Erythroblast (primary cell): ENCODE results near the gene CELA2B.
"Not testable (repeated sequence)": the region's sequence is repeated elsewhere in the genome, so short reads cannot be mapped to it uniquely, and the experiment has no call there.

Experiments
- DNase-seq, 2 experiments: peaks; one replicate each; lab custom pipeline; 2025; lab: John Stamatoyannopoulos, UW
- GATA1 ChIP-seq: IDR thresholded peaks from 2 replicates; pipeline ENCODE4 v1.6.1; 2011; ENCODE audit warnings: low read depth, mild to moderate bottlenecking, control low read depth, low read length, moderate library complexity
- POLR2A ChIP-seq: IDR thresholded peaks from 2 replicates; pipeline ENCODE4 v1.6.1; 2011; ENCODE audit warnings: mild to moderate bottlenecking, low read length

CELA2B gene

DNA sequence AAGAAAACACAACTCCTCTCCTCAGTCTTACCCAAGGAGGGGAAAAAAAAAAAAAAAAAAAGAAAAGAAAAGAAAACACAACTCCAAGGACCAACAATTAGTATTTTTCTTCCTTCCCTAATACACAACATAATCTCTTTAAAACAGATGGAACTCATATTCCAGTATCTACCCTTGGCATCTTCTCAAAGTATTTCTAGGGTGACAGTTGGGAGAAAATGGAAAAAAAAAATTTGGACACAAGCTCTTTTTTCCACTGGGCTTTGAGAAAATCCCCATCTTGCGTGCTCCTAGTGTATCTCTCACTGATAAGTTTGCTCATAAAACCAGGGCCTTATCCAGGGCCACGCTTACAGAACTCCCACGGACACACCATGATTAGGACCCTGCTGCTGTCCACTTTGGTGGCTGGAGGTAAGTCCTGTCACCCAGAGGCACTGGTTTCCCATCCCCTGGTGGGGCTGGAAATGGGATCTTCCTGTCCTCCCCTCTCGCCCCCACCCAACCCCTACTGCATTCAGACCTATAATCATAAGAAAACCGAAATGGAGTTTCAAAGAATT, at the start of gene CELA2B:
Gene CELA2B, plus strand, starts transcription at position 353 of the 563 bp plus-strand sequence. Its CDS starts 22 bp downstream, at position 375.
- DNase-seq, result no peak
- TF ChIP-seq POLR2A, result no peak
- TF ChIP-seq GATA1, result no peak

DNA sequence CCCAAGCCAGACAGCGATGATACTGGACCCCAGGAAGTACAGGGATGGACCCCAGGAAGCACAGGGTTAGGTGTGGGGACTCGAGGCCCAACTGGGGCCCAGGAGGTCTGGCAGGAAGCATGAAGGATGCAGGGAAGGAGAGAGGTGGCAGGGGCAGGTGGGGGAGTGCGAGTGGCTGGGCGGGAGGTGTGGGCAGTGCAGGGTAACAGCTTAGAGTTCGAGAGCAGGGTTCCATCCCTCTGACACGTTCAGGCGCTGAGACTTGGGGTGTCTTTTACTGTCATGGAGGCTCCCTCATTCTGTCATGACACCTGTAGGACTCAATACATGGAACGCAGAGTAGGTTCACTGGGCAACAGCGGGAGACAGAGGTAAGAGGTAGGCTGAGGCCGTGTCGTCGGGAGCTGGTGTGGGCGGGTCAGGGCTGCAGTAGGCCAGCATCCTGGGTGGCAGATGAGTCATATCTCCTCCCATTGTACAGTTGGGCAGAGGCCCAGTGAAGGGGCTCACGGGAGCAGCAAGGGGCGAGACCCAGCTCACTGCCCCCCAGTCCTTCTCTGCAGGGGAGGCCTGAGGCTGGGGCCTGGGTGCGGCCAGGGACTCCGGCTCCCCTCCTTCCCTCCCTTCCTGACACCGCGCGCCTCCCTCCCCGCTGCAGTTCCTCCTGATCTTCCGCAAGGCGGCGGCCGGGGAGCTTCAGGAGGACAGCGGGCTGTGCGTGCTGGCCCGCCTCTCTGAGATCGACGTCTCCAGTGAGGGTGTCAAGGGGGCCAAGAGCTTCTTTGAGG, 49.2 kb upstream of the CELA2B start:
- DNase-seq, result peak; percentile 12 to 15
- TF ChIP-seq GATA1 (no peak), POLR2A (no peak)

DNA sequence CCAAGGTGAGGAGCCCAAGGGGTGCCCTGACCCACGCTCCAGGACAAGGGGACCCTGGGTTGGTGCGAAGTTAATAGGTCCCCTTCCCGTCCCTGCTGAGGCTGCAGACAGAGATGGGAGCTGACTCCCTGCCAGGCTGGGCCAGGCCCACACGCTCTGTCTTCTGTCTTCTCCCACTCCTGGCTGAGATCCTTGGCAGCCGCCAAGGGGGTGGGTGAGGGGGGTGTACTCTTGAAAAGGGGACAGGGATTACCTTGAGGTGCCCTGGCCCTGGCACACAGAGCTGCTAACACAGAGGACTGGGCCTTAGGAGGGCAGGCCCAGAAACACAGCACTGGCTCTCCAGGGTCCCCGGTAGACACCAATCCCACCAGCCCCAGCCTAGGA, 48.6 kb upstream of the CELA2B start:
- DNase-seq, result no peak

DNA sequence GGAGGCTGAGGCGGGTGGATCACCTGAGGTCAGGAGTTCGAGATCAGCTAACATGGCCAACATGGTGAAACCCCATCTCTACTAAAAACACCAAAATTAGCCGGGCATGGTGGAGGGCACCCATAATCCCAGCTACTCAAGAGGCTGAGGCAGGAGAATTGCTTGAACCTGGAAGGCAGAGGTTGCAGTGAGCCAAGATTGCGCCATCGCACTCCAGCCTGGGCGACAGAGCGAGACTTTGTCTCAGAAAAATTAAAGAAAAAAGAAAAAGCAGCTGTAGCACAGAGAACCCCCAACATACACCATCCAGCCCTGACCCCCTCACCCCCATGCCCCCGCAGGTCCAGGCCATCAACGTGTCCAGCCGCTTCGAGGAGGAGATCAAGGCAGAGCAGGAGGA, 47.7 kb upstream of the CELA2B start:
- not testable (repeated sequence) for DNase-seq

More for the DNA sequence above, 48.6 kb upstream of the CELA2B start:
- TF ChIP-seq POLR2A (no peak), GATA1 (no peak)

DNA sequence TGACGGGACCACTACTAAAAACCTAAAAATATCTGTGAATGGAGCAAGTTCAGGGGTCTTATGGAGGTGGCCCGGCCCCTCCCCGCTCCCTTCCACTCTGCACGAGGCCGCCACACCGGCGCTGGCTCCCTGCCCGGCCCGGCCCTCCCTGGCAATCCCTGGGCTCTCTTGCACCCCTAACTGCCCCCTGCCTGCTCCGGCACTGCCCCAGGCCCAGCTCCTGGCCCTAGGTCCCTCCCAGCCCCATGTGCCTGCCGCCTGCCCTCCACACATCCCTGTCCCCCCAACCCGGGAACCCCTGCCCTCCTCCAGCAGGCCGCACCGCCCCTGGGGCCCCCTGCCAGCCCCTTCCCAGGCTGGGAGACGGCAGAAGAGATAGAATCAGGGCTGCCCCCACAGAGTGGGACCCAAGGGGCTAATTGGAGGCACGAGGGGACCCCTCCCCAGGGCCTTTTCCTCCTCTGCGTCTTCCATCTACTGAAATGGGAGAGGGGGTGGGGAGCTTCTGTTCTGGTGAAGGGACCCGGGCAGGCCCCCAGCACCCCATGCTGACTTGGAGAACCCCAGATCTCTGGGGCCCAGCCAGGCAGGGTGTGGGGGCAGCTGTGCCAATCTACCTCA, 47.0 kb upstream of the CELA2B start:
- DNase-seq, result no peak
- TF ChIP-seq GATA1, result no peak

DNA sequence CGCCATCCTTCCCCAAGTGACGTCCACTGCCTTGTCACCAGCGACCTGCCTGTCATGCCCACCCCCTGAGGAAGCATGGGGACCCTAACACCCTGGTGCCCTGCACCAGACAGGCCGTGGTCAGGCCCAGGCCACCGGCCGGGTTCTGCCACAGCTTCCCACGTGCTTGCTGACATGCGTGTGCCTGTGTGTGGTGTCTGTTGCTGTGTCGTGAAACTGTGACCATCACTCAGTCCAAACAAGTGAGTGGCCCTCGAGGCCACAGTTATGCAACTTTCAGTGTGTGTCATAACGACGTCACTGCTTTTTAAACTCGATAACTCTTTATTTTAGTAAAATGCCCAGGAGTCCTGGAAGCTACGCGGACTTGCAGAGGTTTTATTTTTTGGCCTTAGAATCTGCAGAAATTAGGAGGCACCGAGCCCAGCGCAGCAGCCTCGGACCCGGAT, 46.2 kb upstream of the CELA2B start:
- no peak for DNase-seq
- TF ChIP-seq POLR2A (no peak), GATA1 (no peak)

DNA sequence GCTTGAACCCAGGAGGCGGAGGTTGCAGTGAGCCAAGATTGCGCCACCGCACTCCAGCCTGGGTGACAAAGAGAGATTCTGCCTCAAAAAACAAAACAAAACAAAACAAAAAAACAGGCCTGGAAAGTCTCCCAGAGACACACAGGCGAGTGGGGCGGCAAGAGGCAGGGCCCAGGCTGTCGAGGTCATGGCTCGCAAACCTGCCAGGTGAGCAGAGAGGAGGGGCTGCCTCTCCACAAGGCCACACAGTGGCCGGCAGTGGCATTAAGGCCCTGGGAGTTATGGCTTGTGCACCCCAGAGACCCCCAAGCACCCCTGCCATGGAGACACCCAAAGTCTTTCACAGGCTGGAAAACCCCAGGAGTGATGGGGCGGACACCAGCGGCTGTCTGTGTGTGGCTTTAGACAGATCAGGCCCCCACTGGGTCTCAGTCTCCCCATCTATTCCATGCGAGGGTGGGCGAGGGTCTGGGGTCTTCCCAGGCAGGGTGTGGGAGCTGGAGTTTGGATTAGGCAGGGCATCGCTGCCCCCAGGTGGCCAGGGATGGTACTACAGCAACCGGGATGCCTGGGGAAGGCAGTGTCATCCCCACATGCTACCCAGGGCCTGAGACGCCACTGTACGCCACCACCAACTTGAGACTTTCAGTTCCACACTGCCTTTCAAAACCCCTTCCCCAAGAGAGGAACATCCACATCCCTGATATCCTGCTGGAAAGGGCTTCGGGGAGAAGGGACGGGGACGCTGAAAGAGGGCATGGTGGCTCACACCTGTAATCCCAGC, 44.9 kb upstream of the CELA2B start:
- peak; percentile 44 to 69 for DNase-seq
- no peak for TF ChIP-seq GATA1
- no peak for TF ChIP-seq POLR2A

DNA sequence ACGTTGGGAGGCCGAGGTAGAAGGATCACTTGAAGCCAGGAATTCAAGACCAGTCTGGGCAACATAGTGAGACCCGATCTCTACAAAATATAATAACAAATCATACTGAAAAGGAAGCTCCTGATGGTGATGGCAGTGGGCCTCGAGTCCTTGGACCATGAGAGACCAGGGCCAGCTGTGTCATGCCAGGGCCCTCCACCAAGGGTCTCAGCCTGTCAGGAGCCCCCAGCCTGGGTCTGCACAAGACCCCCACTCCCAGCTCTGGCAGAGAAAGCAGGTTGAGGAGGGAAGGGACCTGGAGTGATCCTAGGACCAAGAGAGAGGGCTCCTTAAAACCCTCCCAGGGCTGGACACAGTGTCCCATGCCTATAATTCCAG, 44.3 kb upstream of the CELA2B start:
- no peak for DNase-seq
- no peak for TF ChIP-seq POLR2A
- no peak for TF ChIP-seq GATA1

DNA sequence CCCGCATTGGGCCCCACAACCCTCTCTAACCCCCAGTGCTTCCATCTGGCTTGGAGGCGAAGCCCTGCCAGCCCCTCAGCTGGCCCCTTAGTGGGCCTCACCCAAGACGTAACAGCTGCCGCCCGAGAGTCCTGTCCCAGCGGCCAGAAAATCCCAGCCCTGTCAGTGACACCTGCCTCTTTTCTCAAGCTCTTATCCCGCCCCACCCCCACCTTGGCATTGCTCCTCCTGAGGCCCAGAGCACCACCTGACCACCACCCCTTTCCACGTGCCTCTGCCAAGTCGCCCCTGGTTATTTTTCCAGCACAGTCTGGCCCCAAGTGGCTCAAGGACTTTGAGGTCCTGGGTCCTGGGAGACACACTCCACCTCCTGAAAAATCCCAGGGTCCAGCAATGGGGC, 43.6 kb upstream of the CELA2B start:
- TF ChIP-seq GATA1 (no peak), POLR2A (no peak)
- no peak for DNase-seq

DNA sequence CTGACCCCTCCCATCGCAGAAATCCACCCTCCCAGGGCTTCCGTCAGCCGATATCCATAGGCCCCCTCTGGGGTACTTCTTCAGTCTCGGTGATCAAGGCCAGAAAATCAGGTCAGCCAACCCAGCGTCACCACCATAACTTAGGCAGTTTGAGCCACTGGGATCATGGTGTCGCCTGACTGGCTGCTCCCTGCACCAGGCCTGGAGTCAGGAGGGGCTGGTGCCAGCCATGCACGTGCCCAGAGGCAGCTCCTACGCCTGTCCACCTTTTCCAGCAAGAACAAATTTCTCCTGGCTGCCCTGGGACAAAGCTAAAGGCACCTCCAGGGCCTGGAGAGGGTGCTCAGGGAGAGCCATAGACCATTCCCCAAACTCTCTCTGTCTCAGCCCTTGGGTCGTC, 42.4 kb upstream of the CELA2B start:
- TF ChIP-seq GATA1 (no peak), POLR2A (no peak)
- no peak for DNase-seq

DNA sequence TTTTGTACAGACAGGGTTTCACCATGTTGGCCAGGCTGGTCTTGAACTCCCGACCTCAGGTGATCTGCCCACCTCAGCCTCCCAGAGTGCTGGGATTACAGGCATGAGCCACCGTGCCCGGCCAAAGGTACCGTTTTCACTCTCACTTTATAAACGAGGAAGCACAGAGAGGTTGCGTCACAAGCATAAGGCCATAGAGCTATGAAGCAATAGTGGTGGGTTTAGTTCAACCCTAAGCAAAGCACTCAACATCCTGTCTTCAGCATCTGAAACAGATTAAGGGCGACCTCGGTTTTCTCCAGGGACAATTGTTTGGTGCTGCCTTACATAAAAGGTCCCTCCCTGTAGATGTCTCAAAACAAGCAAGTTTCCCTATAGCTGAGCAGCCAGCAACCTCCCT, 41.2 kb upstream of the CELA2B start:
- DNase-seq, result not testable (repeated sequence)

DNA sequence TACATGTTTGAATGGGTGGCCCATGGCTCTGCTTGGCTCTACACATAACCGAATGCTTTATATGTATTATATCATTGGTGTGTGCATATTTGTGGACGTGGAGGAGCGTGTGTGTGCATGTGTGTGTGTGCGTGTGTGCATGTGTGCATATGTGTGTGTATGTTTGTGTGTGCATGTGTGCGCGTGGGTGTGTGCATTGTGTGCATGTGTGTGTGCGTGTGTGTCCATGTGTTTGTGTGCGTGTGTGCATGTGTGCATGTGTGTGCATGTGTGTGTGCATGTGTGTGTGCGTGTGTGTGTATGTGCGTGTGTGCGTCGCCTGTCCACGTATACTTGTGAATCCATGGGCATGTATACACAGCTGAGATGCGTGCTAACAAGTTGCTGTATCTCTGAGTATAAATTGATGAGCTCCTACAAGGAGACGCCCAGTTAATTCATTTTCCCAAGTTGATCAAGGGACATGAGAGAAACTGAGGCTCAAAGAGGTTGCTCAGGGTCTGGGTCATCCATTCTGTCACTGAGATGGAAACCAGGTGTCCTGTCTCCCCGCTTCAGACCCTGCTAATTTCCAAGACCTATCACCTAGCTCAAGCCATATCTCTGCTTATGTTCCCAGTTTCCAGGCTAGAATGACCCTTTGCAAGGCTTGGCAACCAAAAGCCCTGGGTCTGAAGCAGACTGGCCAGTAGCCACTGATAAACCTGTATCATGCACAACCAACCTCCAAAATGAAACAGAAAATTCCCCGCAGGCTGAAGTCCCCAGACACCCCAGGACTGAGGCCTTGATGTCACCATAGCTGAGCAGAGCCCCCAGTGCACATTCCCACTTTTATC, 40.4 kb upstream of the CELA2B start:
- DNase-seq, result no peak
- TF ChIP-seq POLR2A, result no peak

DNA sequence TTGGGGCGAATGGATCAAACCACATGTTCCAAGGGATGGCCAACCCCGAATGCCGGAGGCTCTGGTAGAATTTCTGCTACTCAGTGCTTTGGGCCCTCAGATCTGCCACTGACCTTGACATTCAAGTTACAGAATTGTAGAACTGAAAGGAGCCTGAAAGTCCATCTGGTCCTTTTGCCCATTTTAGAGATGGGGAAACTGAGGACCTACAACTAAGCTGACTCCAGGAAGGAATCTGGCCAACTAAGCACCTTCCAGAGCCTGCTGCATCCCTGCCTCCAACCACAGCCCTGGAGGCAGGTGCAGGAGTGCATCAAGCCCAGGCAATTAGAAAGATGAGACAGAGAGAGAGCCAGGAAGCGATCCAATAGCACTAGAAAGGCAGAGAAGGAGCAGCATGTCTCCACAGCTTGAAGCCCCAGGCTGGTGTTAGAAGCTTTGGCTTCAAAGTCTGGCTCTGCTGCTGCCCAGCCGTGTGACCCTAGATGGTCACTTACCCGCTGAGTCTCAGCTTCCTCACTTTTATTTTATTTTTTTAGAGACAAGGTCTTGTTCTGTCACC, 38.9 kb upstream of the CELA2B start:
- no peak for DNase-seq
- TF ChIP-seq POLR2A, result no peak
- TF ChIP-seq GATA1, result no peak
